ENCODE results near the gene PPM1F.

The PPM1F gene

GRCh38 chr22:21938906-21939305 is 13.7 kb downstream of the PPM1F start:
- no peak for DNase-seq

DNA sequence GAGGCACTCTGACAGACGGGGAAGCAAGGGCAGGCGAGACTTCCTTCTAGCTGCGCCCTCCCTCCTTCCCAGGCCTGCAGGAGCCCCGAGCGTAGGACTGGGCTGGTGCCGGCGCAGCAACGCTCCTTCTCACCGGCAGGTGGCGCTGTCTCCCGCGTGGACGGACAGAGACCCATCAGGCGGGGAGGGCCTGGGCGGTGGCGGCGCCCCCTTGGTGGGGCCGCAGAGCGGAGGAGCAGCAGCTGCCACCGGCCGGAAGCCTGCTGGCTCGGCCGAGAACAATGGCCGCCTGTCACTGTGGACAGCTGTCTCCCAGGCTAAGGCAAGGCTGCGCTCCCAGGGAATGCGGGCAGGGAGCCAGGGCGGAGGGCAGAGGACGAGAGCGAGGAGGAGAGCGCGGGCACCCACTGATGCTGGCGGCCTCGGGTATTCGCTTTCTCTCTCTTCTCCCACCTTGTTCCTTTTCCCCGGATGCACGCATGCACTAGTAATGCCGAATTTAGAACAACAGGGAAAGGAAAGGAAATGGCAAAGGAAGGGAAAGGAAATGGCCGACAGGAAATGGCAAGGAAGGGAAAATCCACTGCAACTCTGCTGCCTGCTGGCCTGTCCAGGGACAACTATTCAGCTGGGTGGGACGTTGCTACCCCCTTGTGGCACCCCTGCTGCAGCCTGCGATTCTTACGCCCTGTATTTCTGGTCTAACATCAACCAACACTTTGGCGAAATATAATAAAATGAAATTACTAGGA is 14.4 kb downstream of the PPM1F start:
- peak; percentile 91 to 92 for DNase-seq

DNA sequence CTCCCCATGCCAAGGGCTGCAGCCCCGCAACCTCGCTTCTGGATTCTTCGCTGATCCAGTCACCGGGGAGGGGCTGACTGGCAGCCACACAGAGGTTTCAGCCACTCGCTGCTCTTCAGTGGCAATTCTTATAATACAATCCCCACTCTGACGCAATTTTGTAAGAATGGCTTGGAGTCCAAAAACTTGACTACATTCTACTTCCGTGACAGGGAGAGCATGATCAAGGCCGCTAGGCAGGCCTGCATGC is 14.9 kb downstream of the PPM1F start:
- no peak for DNase-seq

DNA sequence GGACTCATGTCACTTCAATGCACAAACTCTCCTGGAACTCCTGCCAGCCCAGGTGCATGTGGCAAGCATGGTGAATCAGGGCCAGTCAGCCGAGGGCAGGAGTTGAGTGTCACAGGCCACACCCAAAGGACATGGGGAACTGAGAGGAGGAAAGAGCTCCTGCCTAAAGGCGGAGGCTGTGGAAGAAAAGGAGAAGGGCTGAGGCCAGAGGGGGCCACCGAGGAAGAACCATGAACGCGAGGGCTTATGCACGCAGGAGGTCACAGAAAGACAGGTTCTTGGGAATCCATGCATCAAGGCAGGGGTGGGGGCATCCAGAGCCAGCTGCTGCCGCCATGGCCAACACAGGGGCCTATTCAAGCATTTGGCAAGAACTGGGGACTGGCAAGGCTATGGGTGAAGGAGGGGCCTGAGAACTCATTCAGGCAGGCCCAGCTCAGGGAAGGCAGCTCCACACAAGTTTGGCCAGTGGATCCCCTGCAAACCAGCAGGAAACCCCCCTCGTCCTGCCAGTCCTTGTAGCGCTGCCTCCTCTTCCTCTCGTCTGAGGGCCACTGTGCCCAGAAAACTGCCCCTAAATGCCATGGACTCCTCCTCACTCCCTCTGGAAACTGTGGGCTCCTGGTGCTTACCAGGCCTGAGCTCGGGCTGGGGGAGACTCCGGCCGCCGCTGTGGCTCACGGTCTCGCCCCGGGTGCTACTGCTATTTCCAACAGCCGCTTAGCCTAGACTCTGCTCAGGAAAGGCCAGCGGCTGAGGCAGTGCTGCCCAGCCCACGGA is 15.4 kb downstream of the PPM1F start:
- peak; percentile 34 to 77 for DNase-seq

GRCh38 chr22:21936151-21936775 is 16.4 kb downstream of the PPM1F start:
- DNase-seq = peak; percentile 38 to 83

DNA sequence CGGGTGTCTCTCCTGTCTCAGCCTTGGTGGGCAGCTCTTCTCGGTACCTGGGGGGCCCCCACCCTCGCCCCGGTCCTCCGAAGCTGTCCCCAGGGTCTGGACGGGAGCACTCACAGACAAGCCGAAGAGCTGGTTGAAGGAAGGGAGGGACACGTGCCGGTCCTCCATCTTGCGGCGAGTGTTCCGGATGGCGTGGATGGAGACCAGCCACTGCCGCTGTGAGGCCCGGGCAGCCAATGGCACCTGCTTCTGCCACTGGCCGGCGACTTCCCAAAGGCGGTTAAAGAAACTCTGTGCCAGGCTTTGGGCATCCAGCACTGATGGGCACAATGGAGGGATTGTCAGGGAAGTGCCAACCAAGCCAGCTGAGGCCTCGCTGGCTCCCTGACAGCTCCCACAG is 18.7 kb downstream of the PPM1F start:
- no peak for DNase-seq

DNA sequence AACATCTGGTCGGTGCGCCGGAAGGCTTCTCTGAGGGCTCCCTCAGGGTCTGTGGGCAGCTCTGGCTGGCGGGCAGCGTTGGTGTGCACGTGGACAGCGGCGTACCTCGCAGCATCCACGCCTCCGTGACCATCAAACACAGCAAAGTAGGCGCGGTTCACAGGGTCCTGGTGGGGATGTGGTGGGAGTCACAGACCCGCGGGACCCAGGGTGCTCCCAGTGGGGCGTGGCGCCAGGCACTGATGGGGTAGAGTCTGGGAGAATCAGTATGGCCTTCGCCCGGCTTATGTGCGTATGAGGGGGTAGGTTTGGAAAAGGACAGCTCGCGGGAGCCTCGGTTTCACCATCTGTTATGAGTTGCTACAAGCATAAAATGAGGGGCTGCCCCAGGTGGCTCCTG is 19.2 kb downstream of the PPM1F start:
- DNase-seq = no peak

DNA sequence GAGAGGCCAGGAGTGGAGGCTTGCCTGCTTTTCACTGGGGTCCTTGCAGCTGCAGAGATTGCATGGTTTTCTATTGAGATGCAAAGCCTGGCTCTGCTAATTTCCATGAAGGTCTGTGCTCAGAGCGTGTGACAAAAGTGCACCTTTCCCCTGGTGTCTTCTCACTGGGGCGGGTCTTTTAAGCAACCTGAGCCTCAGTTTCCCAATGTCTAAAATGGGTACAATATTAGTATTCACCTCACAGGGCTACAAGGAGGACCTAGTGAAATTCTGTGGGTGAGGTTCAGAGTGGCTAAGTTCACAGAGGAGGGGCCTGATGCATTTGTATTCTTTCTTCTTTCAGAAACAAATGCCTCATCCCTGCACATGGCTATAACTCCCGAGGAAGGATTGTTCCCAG is 20.3 kb downstream of the PPM1F start:
- no peak for DNase-seq

GRCh38 chr22:21931056-21931455 is 21.6 kb downstream of the PPM1F start:
- DNase-seq = no peak

DNA sequence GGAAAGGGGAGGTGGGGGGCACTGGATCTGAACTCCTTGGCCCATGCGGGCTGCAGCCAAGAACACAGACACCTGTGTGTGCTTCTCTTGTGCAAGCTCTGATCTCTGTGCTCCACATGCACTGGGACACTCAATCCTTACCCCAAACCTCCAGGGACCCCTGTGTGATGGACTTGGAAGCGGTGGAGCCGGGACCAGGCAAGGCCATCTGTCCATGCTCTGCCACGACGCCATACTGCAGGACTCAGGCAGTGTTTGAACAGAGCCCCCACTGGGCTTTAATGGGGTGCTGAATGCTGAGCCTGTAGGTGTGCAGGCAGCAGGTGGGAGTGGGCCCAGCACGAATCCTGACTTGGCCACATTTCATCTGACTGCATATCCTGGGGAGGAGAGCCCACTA is 23.4 kb downstream of the PPM1F start:
- DNase-seq = no peak

- DNase-seq = no peak
These were observed 24.6 kb downstream of the PPM1F start for GRCh38 chr22:21928048-21928447.

- no peak for DNase-seq
These were observed 25.3 kb downstream of the PPM1F start for GRCh38 chr22:21927174-21927823.

DNA sequence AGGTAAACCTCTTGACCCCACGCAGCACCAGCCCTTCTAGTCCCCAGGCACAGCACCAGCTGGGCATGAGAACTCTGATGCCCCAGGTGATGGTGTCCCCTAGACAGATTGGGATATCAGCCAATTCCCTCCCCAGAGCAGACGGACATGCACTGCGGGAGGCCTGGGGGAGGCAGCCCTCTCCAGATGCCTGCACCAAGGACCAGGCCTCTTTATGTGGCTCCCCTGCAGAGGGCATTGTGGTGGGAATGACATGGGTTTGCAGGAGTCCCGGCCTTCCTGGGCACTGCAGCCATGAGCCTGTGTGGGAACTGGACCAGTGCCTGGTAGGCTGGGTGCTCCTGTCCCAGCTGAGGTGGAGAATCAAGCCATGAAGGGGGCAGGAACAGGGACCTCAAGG is 25.9 kb downstream of the PPM1F start:
- DNase-seq = no peak

GRCh38 chr22:21923163-21923561 is 29.5 kb downstream of the PPM1F start:
- no peak for DNase-seq

GRCh38 chr22:21922370-21923162 is 30.1 kb downstream of the PPM1F start:
- DNase-seq = no peak

GRCh38 chr22:21921729-21922128 is 30.9 kb downstream of the PPM1F start:
- no peak for DNase-seq

GRCh38 chr22:21921184-21921721 is 31.4 kb downstream of the PPM1F start:
- DNase-seq = no peak

- DNase-seq = no peak
These were observed 32.1 kb downstream of the PPM1F start for GRCh38 chr22:21920341-21921183.

GRCh38 chr22:21919526-21920307 is 32.9 kb downstream of the PPM1F start:
- DNase-seq = no peak

GRCh38 chr22:21918466-21919185 is 34.0 kb downstream of the PPM1F start:
- DNase-seq = no peak
